Measurements from ENCODE around the gene BORCS5. TPM values are rescaled to one million over a fixed set of nuclear protein-coding genes. Genes with fewer than 3 reads are reported as not detected.

BORCS5 gene
- total and polyA plus RNA-seq, 2 experiments from 2014 or later: 11.3 to 12.6 TPM

DNA sequence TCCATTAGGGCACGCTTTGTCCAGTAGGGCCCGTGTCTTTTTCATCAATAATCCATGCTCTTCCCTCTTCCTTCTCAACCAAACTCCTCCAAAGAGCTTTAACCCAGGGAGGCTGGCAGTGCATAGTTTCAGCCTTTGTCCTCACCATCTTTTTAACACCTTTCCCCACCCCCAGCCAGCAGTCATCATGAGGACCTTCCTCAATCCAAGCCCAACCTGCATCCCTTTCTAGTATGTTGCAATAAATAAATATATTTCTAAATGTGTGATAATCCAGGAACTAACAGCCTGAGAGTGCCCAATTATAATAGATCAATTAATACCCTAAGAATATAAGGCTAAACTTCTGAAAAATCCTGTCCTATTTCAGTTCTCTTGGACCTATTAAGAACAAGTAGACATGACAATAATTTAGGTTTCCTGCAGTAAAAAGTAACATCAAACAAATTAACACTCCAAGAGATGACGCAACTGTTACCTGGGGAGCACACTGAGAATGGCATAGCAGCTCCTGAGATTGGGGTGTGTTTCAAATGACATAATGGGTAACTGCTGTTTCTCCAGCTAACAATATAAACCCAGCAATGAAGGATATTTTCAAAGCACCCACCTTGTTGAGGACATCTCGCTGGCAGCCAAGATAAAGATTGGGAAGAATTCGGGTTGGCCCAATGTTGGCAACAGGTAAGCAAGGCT, 143.2 kb downstream of the BORCS5 start:
- no peak for TF ChIP-seq NANOG (IDR thresholded peaks at IDR 0.05; ENCODE audit: borderline replicate concordance)
- TF ChIP-seq ZNF114 (CRISPR knock-in tag; IDR thresholded peaks at IDR 0.05): no peak
- no peak for TF ChIP-seq JUNB (IDR thresholded peaks at IDR 0.05; ENCODE audit: unreplicated experiment)
- TF ChIP-seq EZH2phosphoT487 (IDR thresholded peaks at IDR 0.05; ENCODE audit: unreplicated experiment): no peak
- TF ChIP-seq, protein P1, sequence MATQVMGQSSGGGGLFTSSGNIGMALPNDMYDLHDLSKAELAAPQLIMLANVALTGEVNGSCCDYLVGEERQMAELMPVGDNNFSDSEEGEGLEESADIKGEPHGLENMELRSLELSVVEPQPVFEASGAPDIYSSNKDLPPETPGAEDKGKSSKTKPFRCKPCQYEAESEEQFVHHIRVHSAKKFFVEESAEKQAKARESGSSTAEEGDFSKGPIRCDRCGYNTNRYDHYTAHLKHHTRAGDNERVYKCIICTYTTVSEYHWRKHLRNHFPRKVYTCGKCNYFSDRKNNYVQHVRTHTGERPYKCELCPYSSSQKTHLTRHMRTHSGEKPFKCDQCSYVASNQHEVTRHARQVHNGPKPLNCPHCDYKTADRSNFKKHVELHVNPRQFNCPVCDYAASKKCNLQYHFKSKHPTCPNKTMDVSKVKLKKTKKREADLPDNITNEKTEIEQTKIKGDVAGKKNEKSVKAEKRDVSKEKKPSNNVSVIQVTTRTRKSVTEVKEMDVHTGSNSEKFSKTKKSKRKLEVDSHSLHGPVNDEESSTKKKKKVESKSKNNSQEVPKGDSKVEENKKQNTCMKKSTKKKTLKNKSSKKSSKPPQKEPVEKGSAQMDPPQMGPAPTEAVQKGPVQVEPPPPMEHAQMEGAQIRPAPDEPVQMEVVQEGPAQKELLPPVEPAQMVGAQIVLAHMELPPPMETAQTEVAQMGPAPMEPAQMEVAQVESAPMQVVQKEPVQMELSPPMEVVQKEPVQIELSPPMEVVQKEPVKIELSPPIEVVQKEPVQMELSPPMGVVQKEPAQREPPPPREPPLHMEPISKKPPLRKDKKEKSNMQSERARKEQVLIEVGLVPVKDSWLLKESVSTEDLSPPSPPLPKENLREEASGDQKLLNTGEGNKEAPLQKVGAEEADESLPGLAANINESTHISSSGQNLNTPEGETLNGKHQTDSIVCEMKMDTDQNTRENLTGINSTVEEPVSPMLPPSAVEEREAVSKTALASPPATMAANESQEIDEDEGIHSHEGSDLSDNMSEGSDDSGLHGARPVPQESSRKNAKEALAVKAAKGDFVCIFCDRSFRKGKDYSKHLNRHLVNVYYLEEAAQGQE (IDR thresholded peaks at IDR 0.05; ENCODE audit: unreplicated experiment): no peak
- TF ChIP-seq EZH2 (IDR thresholded peaks at IDR 0.05; ENCODE audit: low read depth, unreplicated experiment): no peak
- no peak for TF ChIP-seq CREB1 (CRISPR knock-in tag; IDR thresholded peaks at IDR 0.05; ENCODE audit: low read depth)
- TF ChIP-seq, protein P2, sequence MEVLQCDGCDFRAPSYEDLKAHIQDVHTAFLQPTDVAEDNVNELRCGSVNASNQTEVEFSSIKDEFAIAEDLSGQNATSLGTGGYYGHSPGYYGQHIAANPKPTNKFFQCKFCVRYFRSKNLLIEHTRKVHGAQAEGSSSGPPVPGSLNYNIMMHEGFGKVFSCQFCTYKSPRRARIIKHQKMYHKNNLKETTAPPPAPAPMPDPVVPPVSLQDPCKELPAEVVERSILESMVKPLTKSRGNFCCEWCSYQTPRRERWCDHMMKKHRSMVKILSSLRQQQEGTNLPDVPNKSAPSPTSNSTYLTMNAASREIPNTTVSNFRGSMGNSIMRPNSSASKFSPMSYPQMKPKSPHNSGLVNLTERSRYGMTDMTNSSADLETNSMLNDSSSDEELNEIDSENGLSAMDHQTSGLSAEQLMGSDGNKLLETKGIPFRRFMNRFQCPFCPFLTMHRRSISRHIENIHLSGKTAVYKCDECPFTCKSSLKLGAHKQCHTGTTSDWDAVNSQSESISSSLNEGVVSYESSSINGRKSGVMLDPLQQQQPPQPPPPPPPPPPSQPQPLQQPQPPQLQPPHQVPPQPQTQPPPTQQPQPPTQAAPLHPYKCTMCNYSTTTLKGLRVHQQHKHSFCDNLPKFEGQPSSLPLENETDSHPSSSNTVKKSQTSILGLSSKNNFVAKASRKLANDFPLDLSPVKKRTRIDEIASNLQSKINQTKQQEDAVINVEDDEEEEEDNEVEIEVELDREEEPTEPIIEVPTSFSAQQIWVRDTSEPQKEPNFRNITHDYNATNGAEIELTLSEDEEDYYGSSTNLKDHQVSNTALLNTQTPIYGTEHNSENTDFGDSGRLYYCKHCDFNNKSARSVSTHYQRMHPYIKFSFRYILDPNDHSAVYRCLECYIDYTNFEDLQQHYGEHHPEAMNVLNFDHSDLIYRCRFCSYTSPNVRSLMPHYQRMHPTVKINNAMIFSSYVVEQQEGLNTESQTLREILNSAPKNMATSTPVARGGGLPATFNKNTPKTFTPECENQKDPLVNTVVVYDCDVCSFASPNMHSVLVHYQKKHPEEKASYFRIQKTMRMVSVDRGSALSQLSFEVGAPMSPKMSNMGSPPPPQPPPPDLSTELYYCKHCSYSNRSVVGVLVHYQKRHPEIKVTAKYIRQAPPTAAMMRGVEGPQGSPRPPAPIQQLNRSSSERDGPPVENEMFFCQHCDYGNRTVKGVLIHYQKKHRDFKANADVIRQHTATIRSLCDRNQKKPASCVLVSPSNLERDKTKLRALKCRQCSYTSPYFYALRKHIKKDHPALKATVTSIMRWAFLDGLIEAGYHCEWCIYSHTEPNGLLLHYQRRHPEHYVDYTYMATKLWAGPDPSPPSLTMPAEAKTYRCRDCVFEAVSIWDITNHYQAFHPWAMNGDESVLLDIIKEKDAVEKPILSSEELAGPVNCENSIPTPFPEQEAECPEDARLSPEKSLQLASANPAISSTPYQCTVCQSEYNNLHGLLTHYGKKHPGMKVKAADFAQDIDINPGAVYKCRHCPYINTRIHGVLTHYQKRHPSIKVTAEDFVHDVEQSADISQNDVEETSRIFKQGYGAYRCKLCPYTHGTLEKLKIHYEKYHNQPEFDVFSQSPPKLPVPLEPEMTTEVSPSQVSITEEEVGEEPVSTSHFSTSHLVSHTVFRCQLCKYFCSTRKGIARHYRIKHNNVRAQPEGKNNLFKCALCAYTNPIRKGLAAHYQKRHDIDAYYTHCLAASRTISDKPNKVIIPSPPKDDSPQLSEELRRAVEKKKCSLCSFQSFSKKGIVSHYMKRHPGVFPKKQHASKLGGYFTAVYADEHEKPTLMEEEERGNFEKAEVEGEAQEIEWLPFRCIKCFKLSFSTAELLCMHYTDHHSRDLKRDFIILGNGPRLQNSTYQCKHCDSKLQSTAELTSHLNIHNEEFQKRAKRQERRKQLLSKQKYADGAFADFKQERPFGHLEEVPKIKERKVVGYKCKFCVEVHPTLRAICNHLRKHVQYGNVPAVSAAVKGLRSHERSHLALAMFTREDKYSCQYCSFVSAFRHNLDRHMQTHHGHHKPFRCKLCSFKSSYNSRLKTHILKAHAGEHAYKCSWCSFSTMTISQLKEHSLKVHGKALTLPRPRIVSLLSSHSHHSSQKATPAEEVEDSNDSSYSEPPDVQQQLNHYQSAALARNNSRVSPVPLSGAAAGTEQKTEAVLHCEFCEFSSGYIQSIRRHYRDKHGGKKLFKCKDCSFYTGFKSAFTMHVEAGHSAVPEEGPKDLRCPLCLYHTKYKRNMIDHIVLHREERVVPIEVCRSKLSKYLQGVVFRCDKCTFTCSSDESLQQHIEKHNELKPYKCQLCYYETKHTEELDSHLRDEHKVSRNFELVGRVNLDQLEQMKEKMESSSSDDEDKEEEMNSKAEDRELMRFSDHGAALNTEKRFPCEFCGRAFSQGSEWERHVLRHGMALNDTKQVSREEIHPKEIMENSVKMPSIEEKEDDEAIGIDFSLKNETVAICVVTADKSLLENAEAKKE (CRISPR knock-in tag; IDR thresholded peaks at IDR 0.05): no peak
- no peak for TF ChIP-seq POLR2AphosphoS5 (IDR thresholded peaks at IDR 0.05; ENCODE audit: low read depth)
- TF ChIP-seq ZNF331 (CRISPR knock-in tag; IDR thresholded peaks at IDR 0.05; ENCODE audit: low read depth): no peak
- TF ChIP-seq, protein P3, sequence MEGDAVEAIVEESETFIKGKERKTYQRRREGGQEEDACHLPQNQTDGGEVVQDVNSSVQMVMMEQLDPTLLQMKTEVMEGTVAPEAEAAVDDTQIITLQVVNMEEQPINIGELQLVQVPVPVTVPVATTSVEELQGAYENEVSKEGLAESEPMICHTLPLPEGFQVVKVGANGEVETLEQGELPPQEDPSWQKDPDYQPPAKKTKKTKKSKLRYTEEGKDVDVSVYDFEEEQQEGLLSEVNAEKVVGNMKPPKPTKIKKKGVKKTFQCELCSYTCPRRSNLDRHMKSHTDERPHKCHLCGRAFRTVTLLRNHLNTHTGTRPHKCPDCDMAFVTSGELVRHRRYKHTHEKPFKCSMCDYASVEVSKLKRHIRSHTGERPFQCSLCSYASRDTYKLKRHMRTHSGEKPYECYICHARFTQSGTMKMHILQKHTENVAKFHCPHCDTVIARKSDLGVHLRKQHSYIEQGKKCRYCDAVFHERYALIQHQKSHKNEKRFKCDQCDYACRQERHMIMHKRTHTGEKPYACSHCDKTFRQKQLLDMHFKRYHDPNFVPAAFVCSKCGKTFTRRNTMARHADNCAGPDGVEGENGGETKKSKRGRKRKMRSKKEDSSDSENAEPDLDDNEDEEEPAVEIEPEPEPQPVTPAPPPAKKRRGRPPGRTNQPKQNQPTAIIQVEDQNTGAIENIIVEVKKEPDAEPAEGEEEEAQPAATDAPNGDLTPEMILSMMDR (conservative IDR thresholded peaks at IDR 0.05; ENCODE audit: low read depth in 2 of 2): no peak
- TF ChIP-seq, protein P4, sequence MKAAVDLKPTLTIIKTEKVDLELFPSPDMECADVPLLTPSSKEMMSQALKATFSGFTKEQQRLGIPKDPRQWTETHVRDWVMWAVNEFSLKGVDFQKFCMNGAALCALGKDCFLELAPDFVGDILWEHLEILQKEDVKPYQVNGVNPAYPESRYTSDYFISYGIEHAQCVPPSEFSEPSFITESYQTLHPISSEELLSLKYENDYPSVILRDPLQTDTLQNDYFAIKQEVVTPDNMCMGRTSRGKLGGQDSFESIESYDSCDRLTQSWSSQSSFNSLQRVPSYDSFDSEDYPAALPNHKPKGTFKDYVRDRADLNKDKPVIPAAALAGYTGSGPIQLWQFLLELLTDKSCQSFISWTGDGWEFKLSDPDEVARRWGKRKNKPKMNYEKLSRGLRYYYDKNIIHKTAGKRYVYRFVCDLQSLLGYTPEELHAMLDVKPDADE (IDR thresholded peaks at IDR 0.05): no peak
- TF ChIP-seq STAT1 (IDR thresholded peaks at IDR 0.05; ENCODE audit: unreplicated experiment): no peak
- Histone ChIP-seq H3K79me2 (replicated peaks; ENCODE audit: insufficient read depth) (peaks cover 75% of the 10 kb centered on the region), H2AFZ (no peak overlapping the region), H3F3A (replicated peaks; ENCODE audit: low read depth) (no peaks in the 10 kb centered on the region), H3K27me3 (ENCODE audit: insufficient read depth) (no peaks in the 10 kb centered on the region), H3K27ac (ENCODE audit: low read depth) (peak overlapping the region; percentile 20; the same call in 1 of the 2 replicates), H3K9me2 (ENCODE audit: insufficient read depth) (no peaks in the 10 kb centered on the region), H3K4me3 (no peak overlapping the region), H3K36me3 (ENCODE audit: insufficient read depth) (peaks cover 4% of the 10 kb centered on the region; the same call in 1 of the 2 replicates), H4K20me1 (replicated peaks; ENCODE audit: insufficient read depth) (peaks cover 14% of the 10 kb centered on the region; the same call in 1 of the 2 replicates), H3K4me1 (ENCODE audit: insufficient read depth) (peaks cover 33% of the 10 kb centered on the region), H3K4me2 (no peak overlapping the region)
- ATAC-seq (peak; percentile 43), DNase-seq (ENCODE audit: low spot score) (peak; percentile 21)
- Mint-ChIP-seq H3K36me3 (ENCODE audit: low read depth) (peaks cover 13% of the 10 kb centered on the region; the same call in 2 of the 3 replicates), H3K9me3 (no peaks in the 10 kb centered on the region), H3K27ac (peak overlapping the region; percentile 31; the same call in 1 of the 2 replicates), H3K4me1 (peaks cover 36% of the 10 kb centered on the region), H3K4me3 (no peak overlapping the region), H3K27me3 (ENCODE audit: insufficient read depth, low read depth, poor library complexity) (peaks cover 6% of the 10 kb centered on the region)
